Endometrium (tissue), 2 donors: ENCODE results near the gene ARHGAP12.

Experiments
- FAIRE-seq: peaks from 2 replicates; lab custom pipeline; 2012; peaks lifted over from hg19 to GRCh38; lab: Jason Lieb, UNC
- donor health status: control.
- donor health status: control.

Gene ARHGAP12

GRCh38 chr10:31765541-31765940, 163.1 kb downstream of the ARHGAP12 start:
- FAIRE-seq = no peak

DNA sequence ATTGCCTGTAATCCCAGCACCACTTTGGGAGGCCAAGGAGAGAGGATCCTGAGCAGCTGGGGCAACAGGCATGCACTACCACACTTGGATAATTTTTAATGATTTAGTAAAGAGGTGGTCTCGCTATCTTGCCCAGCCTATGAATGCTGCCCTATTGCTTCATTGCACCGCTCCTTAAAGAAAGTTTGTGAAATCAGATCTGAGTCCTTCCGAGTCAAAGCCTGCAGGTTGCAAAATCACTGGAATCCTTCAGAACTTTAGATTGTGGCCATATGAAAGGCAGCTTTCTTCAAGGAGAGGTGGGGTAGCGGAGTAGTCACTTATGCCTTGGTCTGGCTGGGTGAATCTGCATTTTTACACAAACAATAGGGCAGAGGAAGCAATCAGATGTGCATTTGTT, 166.3 kb downstream of the ARHGAP12 start:
- no peak for FAIRE-seq

DNA sequence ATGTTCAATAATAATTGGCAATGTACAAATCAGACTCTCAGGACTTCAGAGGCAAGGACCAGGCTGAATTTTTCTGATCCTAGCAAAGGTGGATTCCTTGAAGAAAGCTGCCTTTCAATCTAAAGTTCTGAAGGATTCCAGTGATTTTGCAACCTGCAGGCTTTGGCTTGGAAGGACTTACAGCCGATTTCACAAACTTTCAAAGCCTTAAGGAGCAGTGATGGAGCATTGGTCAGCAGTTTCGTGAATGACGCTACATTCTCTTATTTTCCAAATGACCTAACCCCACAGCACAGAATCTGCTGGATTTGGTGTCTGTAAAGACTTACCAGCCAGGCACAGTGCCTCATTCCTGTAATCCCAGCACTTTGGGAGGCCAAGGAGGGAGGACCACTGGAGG, 167.5 kb downstream of the ARHGAP12 start:
- FAIRE-seq = no peak

- no peak for FAIRE-seq
Measured at GRCh38 chr10:31760674-31761081, 168.0 kb downstream of the ARHGAP12 start.

DNA sequence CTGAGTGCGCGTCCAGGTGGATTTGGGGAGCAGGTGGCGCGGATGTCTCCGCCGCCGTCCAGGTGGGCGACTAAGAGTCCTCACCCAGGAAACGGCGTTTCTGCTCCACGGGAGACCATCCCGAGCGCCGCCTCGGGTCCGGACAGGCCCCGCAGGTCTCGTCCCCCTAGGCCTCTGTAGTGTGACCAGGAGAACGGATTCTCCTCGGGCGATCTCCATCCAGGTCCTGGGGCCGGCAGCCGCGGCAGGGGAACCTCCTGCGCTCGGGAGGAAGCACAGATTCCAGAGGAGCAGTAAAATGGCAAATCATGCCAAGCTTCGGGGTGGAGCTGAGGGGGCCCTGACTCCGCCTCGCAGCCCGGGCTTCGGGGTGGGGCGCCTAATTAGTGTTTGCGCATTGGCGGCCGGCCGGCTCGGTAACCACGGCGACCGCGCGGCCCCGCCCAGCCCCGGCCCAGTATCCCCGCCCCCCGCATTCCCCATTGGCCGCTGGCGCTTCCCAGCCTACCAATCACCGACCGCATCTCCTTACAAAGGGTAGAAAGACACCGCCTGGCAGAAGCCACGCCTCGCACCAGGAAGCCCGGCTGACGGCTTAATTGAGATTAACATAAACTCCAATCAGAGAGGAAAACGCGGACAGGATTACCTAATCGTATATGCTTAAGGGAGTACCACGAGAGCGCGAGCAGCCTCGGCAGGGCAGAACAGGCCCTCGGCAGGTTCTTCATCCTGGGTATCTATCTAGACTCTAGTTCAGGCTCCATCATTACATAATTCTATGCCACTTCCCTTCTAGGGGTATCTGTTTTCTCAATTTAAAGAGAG, 168.6 kb downstream of the ARHGAP12 start:
- peak; percentile 91 for FAIRE-seq

DNA sequence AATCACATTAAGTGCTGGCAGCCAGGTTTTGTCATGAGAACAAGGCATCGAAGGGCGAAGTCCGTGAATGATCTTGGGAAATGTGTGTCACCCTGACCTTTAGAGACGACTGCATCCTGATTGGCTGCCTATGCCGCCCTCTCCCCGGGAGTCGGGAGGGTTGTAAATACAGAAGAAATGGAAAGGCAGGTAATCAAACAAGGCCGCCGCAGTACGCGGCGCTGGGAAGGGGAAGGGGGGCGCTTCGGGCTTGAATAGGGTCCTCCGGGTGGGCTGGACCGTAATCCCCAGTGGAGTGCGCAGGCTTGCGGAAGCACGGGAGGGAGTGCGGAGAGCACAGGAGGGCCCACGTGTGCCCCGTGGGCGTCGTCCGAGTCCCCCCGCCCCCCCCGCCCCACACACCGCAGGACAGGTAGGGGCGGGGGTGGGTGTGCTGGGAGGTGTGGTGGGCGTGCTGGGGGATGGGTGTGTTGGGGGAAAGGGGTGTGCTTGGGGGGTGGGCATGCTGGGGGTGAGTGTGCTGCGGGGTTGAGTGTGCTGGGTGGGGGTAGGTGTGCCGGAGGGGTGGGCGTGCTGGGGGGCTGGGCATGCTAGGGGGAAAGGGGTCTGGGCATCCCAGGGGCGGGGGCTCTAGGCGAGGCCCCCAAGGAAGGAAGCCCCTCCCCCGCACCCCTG, 169.4 kb downstream of the ARHGAP12 start:
- FAIRE-seq = peak; percentile 85

DNA sequence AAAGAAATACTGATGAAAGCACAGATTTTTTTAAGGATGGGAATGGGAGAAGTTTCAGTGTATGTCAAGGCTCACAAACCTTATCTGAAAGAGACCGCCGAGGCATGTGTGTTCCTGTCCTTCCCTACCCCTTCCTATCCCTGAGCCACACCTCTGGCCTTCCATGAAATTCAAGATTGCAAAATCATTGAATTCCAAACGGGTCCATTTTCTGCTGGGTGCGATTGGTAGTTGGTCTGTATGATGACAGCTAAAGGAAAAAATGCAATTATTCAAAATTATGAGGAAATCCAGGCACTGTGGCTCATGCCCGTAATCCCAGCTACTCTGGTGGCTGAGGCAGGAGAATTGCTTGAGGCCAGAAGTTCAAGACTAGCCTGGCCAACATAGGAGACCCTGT, 170.1 kb downstream of the ARHGAP12 start:
- no peak for FAIRE-seq

- no peak for FAIRE-seq
Measured at GRCh38 chr10:31757831-31758230, 170.8 kb downstream of the ARHGAP12 start.

- FAIRE-seq = no peak
Measured at GRCh38 chr10:31757386-31757791, 171.2 kb downstream of the ARHGAP12 start.

DNA sequence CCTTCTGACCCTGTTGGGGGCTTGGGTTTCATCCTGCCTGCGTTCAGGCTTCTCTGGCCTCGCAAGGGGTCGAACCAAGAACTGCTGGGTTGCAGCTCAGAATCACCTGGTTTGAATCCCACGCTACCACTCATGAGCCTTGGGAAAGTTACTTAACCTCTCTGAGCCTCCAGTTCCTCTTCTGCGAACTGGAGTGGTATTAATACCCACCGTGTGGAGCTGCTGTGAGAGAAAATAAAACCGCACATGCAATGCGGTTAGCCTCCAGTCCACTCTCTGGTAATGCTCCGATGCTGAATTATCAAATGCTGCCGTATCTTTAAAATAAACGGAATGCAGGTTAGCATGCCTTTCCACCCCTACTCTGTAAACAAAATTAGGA, 171.9 kb downstream of the ARHGAP12 start:
- FAIRE-seq = no peak

GRCh38 chr10:31756101-31756728, 172.4 kb downstream of the ARHGAP12 start:
- no peak for FAIRE-seq
